ENCODE data around the gene MYO6. TPM values are rescaled to one million over a fixed set of nuclear protein-coding genes. Genes with fewer than 3 reads are reported as not detected.
"Not testable (repeated sequence)": the region's sequence is repeated elsewhere in the genome, so short reads cannot be mapped to it uniquely, and the experiment has no call there.

The MYO6 gene
- polyA plus RNA-seq (2013, experiment 1 of 2): 44.1 TPM
- polyA plus RNA-seq (2013, experiment 2 of 2): 53.2 TPM

GRCh38 chr6:75748743-75749538 is at the start of gene MYO6:
MYO6 (plus strand) TSS chr6:75749239; CDS start chr6:75817548, 68,309 bp downstream.
- Histone ChIP-seq H3K27ac (ENCODE audit: low read depth, low read length, severe bottlenecking) (peak within 1 kb of the TSS; percentile 78), H3K4me3 (ENCODE audit: extremely low read depth, insufficient read depth, low read length, poor library complexity, severe bottlenecking) (peak within 1 kb of the TSS; percentile 86), H3K36me3 (ENCODE audit: control insufficient read depth, insufficient read depth, low read length) (no peaks in the 10 kb centered on the region), H3K4me1 (ENCODE audit: control insufficient read depth, insufficient read depth, low read length, poor library complexity, severe bottlenecking) (peaks cover 12% of the 10 kb centered on the region), H3K9me3 (ENCODE audit: control insufficient read depth, low read length) (no peaks in the 10 kb centered on the region)
- WGBS, 2 experiments (ENCODE audit: insufficient coverage in 2 of 2): 0% methylated on average over 51 to 78 of the region's 97 CpGs

- 93 to 94% methylated on average over 3 to 4 of the region's 4 CpGs for WGBS, 2 experiments (ENCODE audit: insufficient coverage in 2 of 2)
- H3K4me3 ChIP-seq (ENCODE audit: extremely low read depth, insufficient read depth, low read length, poor library complexity, severe bottlenecking); H3K27ac ChIP-seq (ENCODE audit: low read depth, low read length, severe bottlenecking); H3K9me3 ChIP-seq (ENCODE audit: control insufficient read depth, low read length); H3K4me1 ChIP-seq (ENCODE audit: control insufficient read depth, insufficient read depth, low read length, poor library complexity, severe bottlenecking): not testable (repeated sequence)
- peaks cover 63% of the 10 kb centered on the region for H3K36me3 ChIP-seq (ENCODE audit: control insufficient read depth, insufficient read depth, low read length)
Observed at GRCh38 chr6:75708334-75708733, 40.7 kb upstream of the MYO6 start.

- Histone ChIP-seq H3K4me1 (ENCODE audit: control insufficient read depth, insufficient read depth, low read length, poor library complexity, severe bottlenecking) (no peaks in the 10 kb centered on the region), H3K27ac (ENCODE audit: low read depth, low read length, severe bottlenecking) (no peak overlapping the region), H3K9me3 (ENCODE audit: control insufficient read depth, low read length) (no peaks in the 10 kb centered on the region), H3K36me3 (ENCODE audit: control insufficient read depth, insufficient read depth, low read length) (peaks cover 65% of the 10 kb centered on the region), H3K4me3 (ENCODE audit: extremely low read depth, insufficient read depth, low read length, poor library complexity, severe bottlenecking) (no peak overlapping the region)
- WGBS, 2 experiments (ENCODE audit: insufficient coverage in 2 of 2): 100% methylated on average over 1 of the region's 2 CpGs; no CpG with 5 or more reads in 1 of the 2 experiments
Observed at GRCh38 chr6:75711173-75711572, 37.9 kb upstream of the MYO6 start.

GRCh38 chr6:75719133-75719532 is 29.9 kb upstream of the MYO6 start:
- Histone ChIP-seq H3K4me1 (ENCODE audit: control insufficient read depth, insufficient read depth, low read length, poor library complexity, severe bottlenecking) (no peaks in the 10 kb centered on the region), H3K27ac (ENCODE audit: low read depth, low read length, severe bottlenecking) (no peak overlapping the region), H3K36me3 (ENCODE audit: control insufficient read depth, insufficient read depth, low read length) (peaks cover 13% of the 10 kb centered on the region), H3K4me3 (ENCODE audit: extremely low read depth, insufficient read depth, low read length, poor library complexity, severe bottlenecking) (no peak overlapping the region), H3K9me3 (ENCODE audit: control insufficient read depth, low read length) (no peaks in the 10 kb centered on the region)
- whole genome bisulfite sequencing, 2 experiments (ENCODE audit: insufficient coverage in 2 of 2): 97% methylated on average over 3 of the region's 3 CpGs

- H3K4me3 ChIP-seq (ENCODE audit: extremely low read depth, insufficient read depth, low read length, poor library complexity, severe bottlenecking): no peak overlapping the region
- WGBS, 2 experiments (ENCODE audit: insufficient coverage in 2 of 2): no CpG with 5 or more reads among the region's 2 CpGs
- no peak overlapping the region for H3K27ac ChIP-seq (ENCODE audit: low read depth, low read length, severe bottlenecking)
- no peaks in the 10 kb centered on the region for H3K4me1 ChIP-seq (ENCODE audit: control insufficient read depth, insufficient read depth, low read length, poor library complexity, severe bottlenecking)
- H3K36me3 ChIP-seq (ENCODE audit: control insufficient read depth, insufficient read depth, low read length): no peaks in the 10 kb centered on the region
- no peaks in the 10 kb centered on the region for H3K9me3 ChIP-seq (ENCODE audit: control insufficient read depth, low read length)
Observed at GRCh38 chr6:75723382-75723781, 25.7 kb upstream of the MYO6 start.

- Histone ChIP-seq H3K4me1 (ENCODE audit: control insufficient read depth, insufficient read depth, low read length, poor library complexity, severe bottlenecking) (no peaks in the 10 kb centered on the region), H3K4me3 (ENCODE audit: extremely low read depth, insufficient read depth, low read length, poor library complexity, severe bottlenecking) (no peak overlapping the region), H3K27ac (ENCODE audit: low read depth, low read length, severe bottlenecking) (no peak overlapping the region), H3K36me3 (ENCODE audit: control insufficient read depth, insufficient read depth, low read length) (no peaks in the 10 kb centered on the region), H3K9me3 (ENCODE audit: control insufficient read depth, low read length) (no peaks in the 10 kb centered on the region)
- 83 to 100% methylated on average over 1 of the region's 2 CpGs for WGBS, 2 experiments (ENCODE audit: insufficient coverage in 2 of 2)
Observed at GRCh38 chr6:75727206-75727605, 21.8 kb upstream of the MYO6 start.

- not testable (repeated sequence) for H3K4me3 ChIP-seq (ENCODE audit: extremely low read depth, insufficient read depth, low read length, poor library complexity, severe bottlenecking); H3K36me3 ChIP-seq (ENCODE audit: control insufficient read depth, insufficient read depth, low read length); H3K27ac ChIP-seq (ENCODE audit: low read depth, low read length, severe bottlenecking); H3K4me1 ChIP-seq (ENCODE audit: control insufficient read depth, insufficient read depth, low read length, poor library complexity, severe bottlenecking); H3K9me3 ChIP-seq (ENCODE audit: control insufficient read depth, low read length)
- WGBS, 2 experiments (ENCODE audit: insufficient coverage in 2 of 2): 80 to 86% methylated on average over 1 to 2 of the region's 8 CpGs
Observed at GRCh38 chr6:75731029-75731428, 18.0 kb upstream of the MYO6 start.

GRCh38 chr6:75735491-75736186 is 13.4 kb upstream of the MYO6 start:
- WGBS, 2 experiments (ENCODE audit: insufficient coverage in 2 of 2): 60% methylated on average over 1 of the region's 1 CpG; no CpG with 5 or more reads in 1 of the 2 experiments
- Histone ChIP-seq H3K36me3 (ENCODE audit: control insufficient read depth, insufficient read depth, low read length) (no peaks in the 10 kb centered on the region), H3K9me3 (ENCODE audit: control insufficient read depth, low read length) (no peaks in the 10 kb centered on the region), H3K27ac (ENCODE audit: low read depth, low read length, severe bottlenecking) (peak overlapping the region; percentile 71), H3K4me3 (ENCODE audit: extremely low read depth, insufficient read depth, low read length, poor library complexity, severe bottlenecking) (no peak overlapping the region), H3K4me1 (ENCODE audit: control insufficient read depth, insufficient read depth, low read length, poor library complexity, severe bottlenecking) (peaks cover 4% of the 10 kb centered on the region)

- Histone ChIP-seq H3K36me3 (ENCODE audit: control insufficient read depth, insufficient read depth, low read length) (no peaks in the 10 kb centered on the region), H3K4me3 (ENCODE audit: extremely low read depth, insufficient read depth, low read length, poor library complexity, severe bottlenecking) (no peak overlapping the region), H3K27ac (ENCODE audit: low read depth, low read length, severe bottlenecking) (no peak overlapping the region), H3K9me3 (ENCODE audit: control insufficient read depth, low read length) (no peaks in the 10 kb centered on the region), H3K4me1 (ENCODE audit: control insufficient read depth, insufficient read depth, low read length, poor library complexity, severe bottlenecking) (no peaks in the 10 kb centered on the region)
- 93 to 100% methylated on average over 1 to 3 of the region's 4 CpGs for WGBS, 2 experiments (ENCODE audit: insufficient coverage in 2 of 2)
Observed at GRCh38 chr6:75743971-75744370, 5.1 kb upstream of the MYO6 start.

GRCh38 chr6:75745404-75745803 is 3.6 kb upstream of the MYO6 start:
- Histone ChIP-seq H3K4me3 (ENCODE audit: extremely low read depth, insufficient read depth, low read length, poor library complexity, severe bottlenecking) (no peak overlapping the region), H3K4me1 (ENCODE audit: control insufficient read depth, insufficient read depth, low read length, poor library complexity, severe bottlenecking) (no peaks in the 10 kb centered on the region), H3K27ac (ENCODE audit: low read depth, low read length, severe bottlenecking) (no peak overlapping the region), H3K9me3 (ENCODE audit: control insufficient read depth, low read length) (no peaks in the 10 kb centered on the region), H3K36me3 (ENCODE audit: control insufficient read depth, insufficient read depth, low read length) (no peaks in the 10 kb centered on the region)
- WGBS, 2 experiments (ENCODE audit: insufficient coverage in 2 of 2): no CpG with 5 or more reads among the region's 3 CpGs

GRCh38 chr6:75746221-75746620 is 2.8 kb upstream of the MYO6 start:
- Histone ChIP-seq H3K27ac (ENCODE audit: low read depth, low read length, severe bottlenecking) (no peak overlapping the region), H3K4me3 (ENCODE audit: extremely low read depth, insufficient read depth, low read length, poor library complexity, severe bottlenecking) (no peak overlapping the region), H3K36me3 (ENCODE audit: control insufficient read depth, insufficient read depth, low read length) (no peaks in the 10 kb centered on the region), H3K9me3 (ENCODE audit: control insufficient read depth, low read length) (no peaks in the 10 kb centered on the region), H3K4me1 (ENCODE audit: control insufficient read depth, insufficient read depth, low read length, poor library complexity, severe bottlenecking) (no peaks in the 10 kb centered on the region)
- WGBS, 2 experiments (ENCODE audit: insufficient coverage in 2 of 2): 73 to 78% methylated on average over 2 of the region's 2 CpGs

All from mesodermal cell (in vitro differentiated cells).